HCT116 (cell line): Measurements from ENCODE around the gene PKNOX2. TPM values are rescaled to one million over a fixed set of nuclear protein-coding genes. Genes with fewer than 3 reads are reported as not detected.

Experiments used
- ATAC-seq: fragments of 200-7000 bp; cut with Tn5 transposase; 2 replicates; pipeline ENCODE4 v1.9.1; 2020; ENCODE audit warnings: mild to moderate bottlenecking, moderate library complexity
- BruUV-seq: library from RNA; stranded (reverse); fragments of 400-500 nt; replicated peaks from 2 replicates; lab custom pipeline; 2021; lab: Mats Ljungman, UMichigan
- CTCF ChIA-PET: fragments of 300-600 bp; sonication (Branson Sonifier 250); formaldehyde crosslinking; loops from one replicate; lab custom pipeline; 2021; ENCODE audit warnings: antibody characterized with exemption; lab: Charles Lee
- POLR2A ChIA-PET: fragments of 300-600, 350-600 bp; sonication (Branson Sonifier 250); formaldehyde crosslinking; loops from one replicate; lab custom pipeline; 2021; ENCODE audit warnings: antibody characterized with exemption; lab: Charles Lee
- RAD21 ChIA-PET, 2 experiments: fragments of 300-600 bp; sonication (Branson Sonifier 250); formaldehyde crosslinking; loops; one replicate each; lab custom pipeline; 2023; ENCODE audit warnings: low total read pairs in 2 of 2; ENCODE audit not compliant: uncharacterized antibody in 2 of 2, unreplicated experiment in 2 of 2, low non-redundant PET in 1 of 2; lab: Charles Lee
- DNase-seq: peaks from one replicate; pipeline ENCODE4 v3.0.0-alpha.2; 2010; ENCODE audit warnings: low read depth, low spot score
- H2AFZ ChIP-seq: fragments of 200-600 bp; shearing (Covaris generic), sonication (generic); 2 replicates; pipeline ENCODE4 v1.6.1; 2017; ENCODE audit warnings: low read depth, mixed run types, mixed read lengths, antibody characterized with exemption, low read length; ENCODE audit not compliant: poor library complexity, severe bottlenecking
- H3K27ac ChIP-seq: 2 replicates; pipeline ENCODE4 v1.5.1; 2012; ENCODE audit warnings: low read depth, low read length
- H3K27me3 ChIP-seq: fragments of 200-600 bp; sonication (generic); 2 replicates; pipeline ENCODE4 v1.6.1; 2016; ENCODE audit warnings: mixed run types, low read length, mixed read lengths; ENCODE audit not compliant: insufficient read depth
- H3K36me3 ChIP-seq, 2 experiments: fragments of 200-500 bp in 1 of 2; fragments of 200-600 bp in 1 of 2; sonication (Bioruptor generic) in 1 of 2; sonication (generic) in 1 of 2; 2 replicates each; pipeline versions ENCODE4 v1.5.1 to v1.6.1; 2014 to 2016; ENCODE audit warnings: low read length in 2 of 2, inconsistent platforms in 1 of 2, mixed read lengths in 1 of 2, mixed run types in 1 of 2; ENCODE audit not compliant: insufficient read depth in 2 of 2, control insufficient read depth in 1 of 2
- H3K4me1 ChIP-seq, 2 experiments: fragments of 200-600 bp in 1 of 2; sonication (generic) in 1 of 2; 2 replicates each; pipeline versions ENCODE4 v1.5.1 to v1.6.1; 2012 to 2017; ENCODE audit warnings: low read length in 2 of 2, inconsistent platforms in 1 of 2, mild to moderate bottlenecking in 1 of 2, mixed read lengths in 1 of 2, mixed run types in 1 of 2, moderate library complexity in 1 of 2; ENCODE audit not compliant: insufficient read depth in 2 of 2, control insufficient read depth in 1 of 2
- H3K4me2 ChIP-seq: fragments of 200-600 bp; sonication (generic); 2 replicates; pipeline ENCODE4 v1.6.1; 2017; ENCODE audit warnings: mixed run types, low read length, mixed read lengths
- H3K4me3 ChIP-seq, 2 experiments: fragments of 200-600 bp in 1 of 2; sonication (generic) in 1 of 2; replicated peaks in 1 of 2; 2 replicates each; pipeline ENCODE4 v1.5.1; 2011 to 2016; ENCODE audit warnings: low read length in 2 of 2, control low read depth in 1 of 2, low read depth in 1 of 2, mild to moderate bottlenecking in 1 of 2, mixed read lengths in 1 of 2, mixed run types in 1 of 2
- H3K79me2 ChIP-seq: fragments of 200-600 bp; sonication (generic); 2 replicates; pipeline ENCODE4 v1.6.1; 2017; ENCODE audit warnings: mild to moderate bottlenecking, mixed run types, low read length, moderate library complexity, mixed read lengths; ENCODE audit not compliant: insufficient read depth
- H3K9ac ChIP-seq: fragments of 200-600 bp; sonication (generic); 2 replicates; pipeline ENCODE4 v1.6.1; 2016; ENCODE audit warnings: low read length, mixed read lengths
- H3K9me2 ChIP-seq: fragments of 200-600 bp; sonication (generic), shearing (Covaris generic); 2 replicates; pipeline ENCODE4 v1.6.1; 2017; ENCODE audit warnings: mixed run types, mild to moderate bottlenecking, moderate library complexity; ENCODE audit not compliant: insufficient read depth
- H3K9me3 ChIP-seq, 2 experiments: fragments of 200-500 bp in 1 of 2; fragments of 200-600 bp in 1 of 2; sonication (Bioruptor generic) in 1 of 2; sonication (generic) in 1 of 2; 2 replicates each; pipeline ENCODE4 v1.6.1; 2014 to 2017; ENCODE audit warnings: low read length in 2 of 2, mixed read lengths in 2 of 2, inconsistent platforms in 1 of 2, low read depth in 1 of 2, mild to moderate bottlenecking in 1 of 2, mixed run types in 1 of 2, moderate library complexity in 1 of 2; ENCODE audit not compliant: control insufficient read depth in 1 of 2, insufficient read depth in 1 of 2
- H4K20me1 ChIP-seq: fragments of 200-600 bp; sonication (generic), shearing (Covaris generic); 2 replicates; pipeline ENCODE4 v1.6.1; 2017; ENCODE audit warnings: mixed run types, mild to moderate bottlenecking, moderate library complexity; ENCODE audit not compliant: insufficient read depth
- EGR1 ChIP-seq: IDR thresholded peaks from 2 replicates; pipeline ENCODE4 v1.6.1; 2012; ENCODE audit warnings: low read depth
- ELF1 ChIP-seq: IDR thresholded peaks from 2 replicates; pipeline ENCODE4 v1.6.1; 2012; ENCODE audit warnings: low read depth, borderline replicate concordance
- EZH2phosphoT487 ChIP-seq: fragments of 200-600 bp; IDR thresholded peaks from 2 replicates; pipeline ENCODE4 v1.6.1; 2018; ENCODE audit warnings: antibody characterized with exemption, borderline replicate concordance
- JUND ChIP-seq: IDR thresholded peaks from 2 replicates; pipeline ENCODE4 v1.6.1; 2012
- POLR2AphosphoS5 ChIP-seq: IDR thresholded peaks from 2 replicates; pipeline ENCODE4 v1.6.1; 2011; ENCODE audit warnings: mild to moderate bottlenecking, low read depth, low read length, moderate library complexity
- RAD21 ChIP-seq: IDR thresholded peaks from 2 replicates; pipeline ENCODE4 v1.6.1; 2012; ENCODE audit warnings: low read depth, mild to moderate bottlenecking
- SRF ChIP-seq: IDR thresholded peaks from 2 replicates; pipeline ENCODE4 v1.6.1; 2012; ENCODE audit warnings: low read depth
- intact Hi-C: fragments of 100-400 bp; cut with micrococcal nuclease; formaldehyde crosslinking; loops from 2 replicates; pipeline ENCODE4 v1.10.0; 2022
- total RNA-seq: library from RNA; stranded (reverse); gene quantifications from one replicate; pipeline ENCODE4 v1.2.1, GENCODE V29; 2021; ENCODE audit not compliant: unreplicated experiment

PKNOX2 gene
- total RNA-seq, 1 experiment from 2014 or later, result 0.20 TPM

DNA sequence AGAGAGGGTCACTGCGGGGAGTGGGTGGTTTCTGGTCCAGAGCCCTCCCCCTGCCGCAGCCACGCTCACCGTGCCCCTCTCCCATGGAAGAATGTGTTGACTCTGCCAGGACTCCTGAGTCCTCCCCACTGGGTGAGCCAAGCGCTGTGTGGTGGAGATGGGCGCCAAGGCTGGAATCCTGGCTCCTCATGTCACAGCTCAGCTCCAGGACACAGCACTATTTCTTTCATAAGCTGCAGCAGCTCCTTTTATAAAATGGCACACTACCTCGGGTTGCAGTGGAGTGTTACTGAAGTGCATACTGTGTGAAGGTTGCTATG is 247.6 kb downstream of the PKNOX2 start:
- TF ChIP-seq EZH2phosphoT487, result no peak
- TF ChIP-seq ELF1, result no peak
- TF ChIP-seq EGR1, result no peak
- H3K4me1 ChIP-seq, result no peaks in the 10 kb centered on the region
- no peaks in the 10 kb centered on the region for H3K9me2 ChIP-seq
- ChIA-PET POLR2A (no interaction called here), RAD21 (no interaction called here), CTCF (interaction anchor here (1.6 kb wide), 1 partner anchor 17 kb away, joined by 6 read pairs; no protein-coding TSS in a partner anchor)
- H2AFZ ChIP-seq, result no peak overlapping the region
- no peaks in the 10 kb centered on the region for H3K9me3 ChIP-seq
- peaks cover 11% of the 10 kb centered on the region; the same call in 1 of the 2 replicates for H3K27me3 ChIP-seq
- no peak for DNase-seq
- intact Hi-C loops, result no loop called here
- H3K4me2 ChIP-seq, result no peak overlapping the region
- H3K36me3 ChIP-seq, result no peaks in the 10 kb centered on the region
- no peaks in the 10 kb centered on the region for H3K79me2 ChIP-seq
- BruUV-seq, result no TSS peak
- no peak overlapping the region for H3K4me3 ChIP-seq
- no peak for ATAC-seq
- H3K9ac ChIP-seq, result no peak overlapping the region
- no peak overlapping the region for H3K27ac ChIP-seq
- H4K20me1 ChIP-seq, result no peaks in the 10 kb centered on the region

DNA sequence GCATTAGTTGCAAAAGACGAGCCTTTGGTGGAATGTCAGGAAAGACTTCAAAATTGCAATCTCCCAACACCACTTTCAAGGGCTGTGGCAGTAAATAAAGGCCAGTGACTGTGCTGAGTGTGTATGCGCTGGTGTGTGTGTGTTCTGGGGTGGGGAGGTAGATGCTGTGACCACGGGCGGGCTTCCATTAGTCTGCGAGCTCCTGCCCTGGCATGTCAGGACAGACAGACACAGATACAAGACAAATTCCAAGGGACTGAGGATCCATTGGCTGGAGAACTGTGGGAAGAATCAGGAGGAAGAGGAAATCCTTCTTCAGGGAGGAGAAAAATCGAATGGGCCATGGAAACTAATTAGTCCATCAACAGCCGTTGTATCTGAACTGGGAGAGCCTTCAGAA is 248.0 kb downstream of the PKNOX2 start:
- CTCF ChIA-PET, result interaction anchor here (1.6 kb wide), 1 partner anchor 17 kb away, joined by 6 read pairs; no protein-coding TSS in a partner anchor
- Histone ChIP-seq H4K20me1 (no peaks in the 10 kb centered on the region), H3K27ac (no peak overlapping the region), H3K9me2 (no peaks in the 10 kb centered on the region), H3K36me3 (no peaks in the 10 kb centered on the region), H3K9ac (no peak overlapping the region), H2AFZ (no peak overlapping the region), H3K4me1 (no peaks in the 10 kb centered on the region), H3K79me2 (no peaks in the 10 kb centered on the region), H3K27me3 (peaks cover 10% of the 10 kb centered on the region; the same call in 1 of the 2 replicates), H3K9me3 (no peaks in the 10 kb centered on the region), H3K4me3 (no peak overlapping the region), H3K4me2 (no peak overlapping the region)
- TF ChIP-seq POLR2AphosphoS5 (no peak), SRF (no peak), EGR1 (no peak), RAD21 (no peak), JUND (no peak)
- no TSS peak for BruUV-seq
- intact Hi-C loops, result no loop called here
- POLR2A ChIA-PET, result no interaction called here
- no peak for ATAC-seq
- no peak for DNase-seq
- RAD21 ChIA-PET, result no interaction called here
